ENCODE results near the gene ANKS6.

ANKS6 gene

DNA sequence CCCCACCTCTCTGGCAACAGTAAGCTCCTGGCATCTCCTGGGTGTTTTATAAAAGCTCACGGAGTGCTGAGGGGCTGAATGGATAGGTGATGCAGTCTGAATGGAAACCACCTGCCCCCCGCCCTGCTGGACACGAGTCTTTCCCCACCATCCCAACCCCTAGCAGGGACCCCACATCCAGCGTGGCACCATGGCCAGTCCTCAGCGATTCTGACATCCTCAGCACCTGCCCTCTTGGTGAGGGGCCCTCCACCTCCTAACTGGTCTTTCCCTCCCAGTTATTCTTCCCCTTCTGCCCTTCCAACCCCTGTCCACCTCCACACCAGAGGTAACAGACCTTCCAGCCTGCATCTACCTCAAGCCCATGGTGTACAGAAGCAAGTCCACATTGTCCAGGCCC, 48.9 kb downstream of the ANKS6 start:
- no peak for DNase-seq (ENCODE audit: insufficient read length, low spot score)
- FAIRE-seq = no peak
- TF ChIP-seq, protein P1, sequence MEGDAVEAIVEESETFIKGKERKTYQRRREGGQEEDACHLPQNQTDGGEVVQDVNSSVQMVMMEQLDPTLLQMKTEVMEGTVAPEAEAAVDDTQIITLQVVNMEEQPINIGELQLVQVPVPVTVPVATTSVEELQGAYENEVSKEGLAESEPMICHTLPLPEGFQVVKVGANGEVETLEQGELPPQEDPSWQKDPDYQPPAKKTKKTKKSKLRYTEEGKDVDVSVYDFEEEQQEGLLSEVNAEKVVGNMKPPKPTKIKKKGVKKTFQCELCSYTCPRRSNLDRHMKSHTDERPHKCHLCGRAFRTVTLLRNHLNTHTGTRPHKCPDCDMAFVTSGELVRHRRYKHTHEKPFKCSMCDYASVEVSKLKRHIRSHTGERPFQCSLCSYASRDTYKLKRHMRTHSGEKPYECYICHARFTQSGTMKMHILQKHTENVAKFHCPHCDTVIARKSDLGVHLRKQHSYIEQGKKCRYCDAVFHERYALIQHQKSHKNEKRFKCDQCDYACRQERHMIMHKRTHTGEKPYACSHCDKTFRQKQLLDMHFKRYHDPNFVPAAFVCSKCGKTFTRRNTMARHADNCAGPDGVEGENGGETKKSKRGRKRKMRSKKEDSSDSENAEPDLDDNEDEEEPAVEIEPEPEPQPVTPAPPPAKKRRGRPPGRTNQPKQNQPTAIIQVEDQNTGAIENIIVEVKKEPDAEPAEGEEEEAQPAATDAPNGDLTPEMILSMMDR (IDR thresholded peaks at IDR 0.05; ENCODE audit: insufficient read depth, missing control alignments) = no peak

DNA sequence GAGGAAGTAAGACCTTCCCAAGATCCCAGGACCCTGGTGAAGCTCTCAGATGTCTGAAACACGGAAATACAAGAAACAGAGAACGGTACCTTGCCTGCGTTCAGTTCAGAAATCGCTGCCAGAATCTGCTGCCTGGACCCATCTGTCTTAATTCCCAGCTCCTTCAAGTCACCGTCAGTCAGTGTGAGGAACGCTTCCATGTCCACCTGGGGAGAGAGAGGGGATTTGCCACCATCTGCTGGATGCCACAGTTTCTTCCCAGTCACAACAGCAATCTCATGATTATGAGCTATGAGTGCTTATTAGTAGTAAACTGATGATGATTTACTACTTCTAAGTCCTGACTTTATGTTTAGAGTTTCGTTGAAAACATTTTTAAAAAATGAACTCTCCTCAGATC, 50.9 kb downstream of the ANKS6 start:
- DNase-seq (ENCODE audit: insufficient read length, low spot score) = peak; percentile 67
- peak; percentile 68 for FAIRE-seq

DNA sequence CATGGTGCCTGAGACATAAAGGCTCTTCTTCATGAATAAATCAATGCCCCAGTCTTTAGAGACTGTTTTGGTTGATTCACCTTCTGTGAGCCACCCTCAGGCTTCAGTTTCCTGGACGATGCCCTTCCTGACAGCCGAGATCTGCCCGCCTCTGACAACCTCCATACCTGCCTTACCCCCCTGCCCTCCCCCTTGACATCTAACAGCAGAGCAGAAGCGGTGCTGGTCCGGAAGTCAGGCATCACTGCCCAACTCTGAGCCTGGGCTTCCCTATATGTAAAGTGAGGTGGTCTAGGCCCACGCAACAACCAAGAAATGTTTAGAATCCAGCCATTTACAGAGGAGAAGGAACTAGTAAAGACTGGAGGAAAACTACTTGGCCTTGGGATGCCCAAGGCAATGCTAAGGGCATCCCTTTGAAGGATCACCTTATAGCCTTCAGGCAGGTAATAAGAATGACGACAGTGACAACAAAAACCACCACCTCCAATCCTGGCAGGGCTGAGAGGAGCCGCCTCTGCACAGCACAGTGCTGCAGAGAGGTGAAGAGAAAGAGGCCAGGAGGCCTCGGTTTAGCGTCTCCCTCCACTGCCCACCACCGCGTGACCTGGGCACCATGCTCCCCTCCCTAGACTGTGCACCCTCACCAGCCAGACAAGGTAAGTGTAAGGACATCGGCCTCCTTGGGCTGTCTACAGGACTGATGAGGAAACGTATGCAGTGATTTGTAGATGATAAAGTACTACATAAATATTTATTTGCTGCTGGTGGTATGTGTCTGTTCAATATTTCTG, 52.3 kb downstream of the ANKS6 start:
- DNase-seq (ENCODE audit: insufficient read length, low spot score) = no peak

More for the DNA sequence above, 50.9 kb downstream of the ANKS6 start:
- TF ChIP-seq, protein P1 (IDR thresholded peaks at IDR 0.05; ENCODE audit: insufficient read depth, missing control alignments) = peak; percentile 34

DNA sequence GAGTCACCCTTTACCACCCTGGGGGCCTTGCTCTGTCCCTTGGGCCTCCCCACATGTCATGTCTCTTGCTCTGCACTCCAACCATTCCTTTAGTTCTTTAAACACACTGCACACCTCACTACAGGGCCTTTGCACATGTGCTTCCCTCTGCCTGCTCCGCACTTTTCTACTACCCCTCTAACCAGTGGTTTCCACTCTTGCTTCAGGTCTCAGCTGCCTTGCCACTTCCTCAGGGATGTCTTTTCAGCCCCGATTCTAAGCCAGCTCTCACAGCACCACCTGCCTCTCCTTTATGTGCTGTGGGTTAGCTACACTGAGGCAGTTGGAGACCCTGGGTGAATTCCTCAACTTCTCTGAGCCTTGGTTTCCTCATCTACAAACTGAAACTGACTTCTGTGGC, 53.0 kb downstream of the ANKS6 start:
- TF ChIP-seq, protein P1 (IDR thresholded peaks at IDR 0.05; ENCODE audit: insufficient read depth, missing control alignments) = no peak
- FAIRE-seq (no peak), DNase-seq (ENCODE audit: insufficient read length, low spot score) (no peak)

More for the DNA sequence above, 52.3 kb downstream of the ANKS6 start:
- TF ChIP-seq, protein P1 (IDR thresholded peaks at IDR 0.05; ENCODE audit: insufficient read depth, missing control alignments) = no peak
- no peak for FAIRE-seq

DNA sequence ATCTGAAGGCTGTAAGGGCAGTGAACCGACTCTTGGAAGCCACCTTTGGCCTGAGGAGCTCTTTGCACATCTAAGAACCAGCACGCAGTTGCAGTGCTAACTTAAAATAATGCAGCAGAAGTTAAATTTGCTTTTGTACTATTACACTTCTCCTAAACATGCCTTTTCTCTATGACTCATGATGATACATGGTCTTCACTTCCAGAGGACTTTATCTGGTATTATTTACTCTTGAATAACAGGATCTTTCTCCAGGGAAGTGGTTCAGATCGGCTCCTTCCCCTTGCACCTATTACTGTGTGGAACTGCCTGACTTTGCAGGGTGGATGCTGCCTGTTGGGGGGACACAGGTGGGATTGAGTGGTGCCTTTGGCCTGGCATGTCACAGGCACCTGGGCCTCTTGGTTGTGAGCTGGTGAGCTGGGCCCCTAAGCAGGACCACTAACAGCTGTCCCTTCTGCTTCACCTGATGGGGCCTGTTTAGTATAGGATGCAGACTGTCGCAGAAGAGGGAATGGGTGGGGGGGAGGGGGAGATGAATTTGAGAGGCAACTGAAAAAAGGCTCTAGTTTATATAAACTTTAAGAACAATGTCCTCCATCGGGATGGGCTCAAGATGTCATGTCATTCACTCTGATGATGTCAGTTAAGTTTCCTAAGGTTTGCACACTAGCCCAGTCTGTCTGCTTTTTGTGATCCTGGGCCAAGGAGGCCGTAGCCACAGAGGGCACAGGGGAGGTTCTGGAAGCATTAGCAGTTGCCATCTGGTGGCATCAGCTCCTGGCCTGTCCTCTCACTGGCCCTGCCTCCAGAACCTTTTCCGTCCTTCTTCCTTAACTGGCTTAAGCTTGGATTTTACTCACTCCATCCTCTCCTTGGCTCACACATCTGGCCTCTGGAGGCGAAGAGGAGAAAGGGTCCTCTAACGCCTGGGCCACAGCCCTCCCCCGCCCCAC, 53.8 kb downstream of the ANKS6 start:
- DNase-seq (ENCODE audit: insufficient read length, low spot score) (no peak), FAIRE-seq (no peak)
- TF ChIP-seq, protein P1 (IDR thresholded peaks at IDR 0.05; ENCODE audit: insufficient read depth, missing control alignments) = no peak

DNA sequence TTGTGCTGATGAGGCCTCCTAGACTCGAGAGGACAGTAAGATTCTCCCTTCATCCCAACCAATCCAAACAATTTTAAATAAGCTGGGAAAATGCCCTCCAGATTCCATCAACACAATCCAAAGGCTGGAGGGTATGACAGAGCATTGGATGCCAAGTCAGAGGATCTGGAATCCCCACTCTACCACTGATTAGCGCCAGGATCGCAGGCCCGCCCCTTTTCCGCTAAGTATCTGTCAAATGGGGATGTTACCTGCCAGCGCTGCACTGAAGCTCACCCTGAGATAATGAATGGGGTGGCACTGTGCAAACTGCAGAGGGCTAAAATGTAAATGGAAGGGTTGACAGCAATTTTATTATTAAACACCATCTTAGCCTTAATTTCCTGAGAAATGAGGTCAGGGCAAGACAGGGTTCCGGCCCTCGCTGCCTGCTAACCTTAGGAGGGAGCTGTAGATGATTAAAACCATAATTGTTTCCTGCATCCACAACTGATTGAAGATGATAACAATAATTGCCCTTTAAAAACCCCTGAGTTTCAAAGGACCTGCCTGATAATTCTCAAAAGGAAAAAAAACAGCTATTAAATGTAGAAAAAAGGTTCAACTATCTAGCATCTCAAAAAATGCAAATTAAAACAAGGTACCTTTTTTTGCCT, 56.0 kb downstream of the ANKS6 start:
- TF ChIP-seq, protein P1 (IDR thresholded peaks at IDR 0.05; ENCODE audit: insufficient read depth, missing control alignments) = no peak
- DNase-seq (ENCODE audit: insufficient read length, low spot score) (no peak), FAIRE-seq (no peak)

Data from D721Med (cell line).